ENCODE data around the gene ALDOC.

Gene ALDOC

DNA sequence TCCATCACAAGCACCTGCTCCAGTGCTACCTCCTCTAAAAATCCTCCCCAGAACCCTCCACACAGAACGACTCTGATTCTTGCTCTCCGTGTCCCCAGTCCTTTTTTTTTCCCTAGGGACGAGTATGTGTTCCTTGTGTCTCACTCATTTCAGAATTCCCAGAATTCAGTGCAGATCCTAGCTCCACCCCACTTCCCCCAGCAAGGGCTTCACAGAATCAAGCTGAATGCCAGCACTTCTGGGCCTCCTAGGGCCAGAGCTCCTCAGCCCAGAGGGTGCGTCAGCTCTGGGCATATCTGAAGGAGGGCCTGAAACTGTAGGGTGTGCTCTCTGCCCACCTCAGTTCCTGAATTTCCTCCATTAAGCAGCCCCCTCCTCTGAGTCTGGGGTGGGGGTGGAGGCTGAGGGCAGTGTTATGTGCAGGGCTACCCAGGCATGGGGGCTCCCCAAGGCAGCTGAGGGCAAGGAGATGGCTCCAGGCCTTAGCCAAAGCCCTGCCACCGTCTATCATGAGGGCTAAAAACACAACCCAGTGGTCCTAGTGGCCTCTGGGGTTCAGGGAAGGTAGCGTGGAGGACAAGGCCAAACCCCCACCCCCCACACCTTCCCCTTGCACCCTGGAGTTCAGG is 30.8 kb downstream of the ALDOC start:
- no peak for DNase-seq (ENCODE audit: low spot score)
- H3K4me3 ChIP-seq = no peak overlapping the region
- TF ChIP-seq, protein P1, sequence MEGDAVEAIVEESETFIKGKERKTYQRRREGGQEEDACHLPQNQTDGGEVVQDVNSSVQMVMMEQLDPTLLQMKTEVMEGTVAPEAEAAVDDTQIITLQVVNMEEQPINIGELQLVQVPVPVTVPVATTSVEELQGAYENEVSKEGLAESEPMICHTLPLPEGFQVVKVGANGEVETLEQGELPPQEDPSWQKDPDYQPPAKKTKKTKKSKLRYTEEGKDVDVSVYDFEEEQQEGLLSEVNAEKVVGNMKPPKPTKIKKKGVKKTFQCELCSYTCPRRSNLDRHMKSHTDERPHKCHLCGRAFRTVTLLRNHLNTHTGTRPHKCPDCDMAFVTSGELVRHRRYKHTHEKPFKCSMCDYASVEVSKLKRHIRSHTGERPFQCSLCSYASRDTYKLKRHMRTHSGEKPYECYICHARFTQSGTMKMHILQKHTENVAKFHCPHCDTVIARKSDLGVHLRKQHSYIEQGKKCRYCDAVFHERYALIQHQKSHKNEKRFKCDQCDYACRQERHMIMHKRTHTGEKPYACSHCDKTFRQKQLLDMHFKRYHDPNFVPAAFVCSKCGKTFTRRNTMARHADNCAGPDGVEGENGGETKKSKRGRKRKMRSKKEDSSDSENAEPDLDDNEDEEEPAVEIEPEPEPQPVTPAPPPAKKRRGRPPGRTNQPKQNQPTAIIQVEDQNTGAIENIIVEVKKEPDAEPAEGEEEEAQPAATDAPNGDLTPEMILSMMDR (IDR thresholded peaks at IDR 0.05) = no peak
- no peak overlapping the region for H3K27ac ChIP-seq

DNA sequence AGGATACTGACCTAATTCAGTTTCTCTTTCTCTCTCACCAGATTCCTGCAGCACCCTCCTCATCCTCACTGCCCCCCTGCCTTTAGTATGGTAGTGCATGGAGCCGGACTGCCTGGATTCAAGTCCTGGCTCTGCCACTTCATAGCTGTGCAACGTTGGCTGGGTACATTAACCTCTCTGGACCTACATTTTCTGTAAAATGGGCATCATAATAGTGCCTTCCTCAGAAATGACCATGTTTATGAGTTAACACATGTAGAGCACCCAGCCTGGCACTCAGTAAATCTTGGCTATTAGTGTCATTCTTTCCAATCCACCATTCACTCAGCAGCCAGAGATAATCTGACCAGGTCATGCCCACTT is 31.6 kb downstream of the ALDOC start:
- H3K4me3 ChIP-seq = no peak overlapping the region
- TF ChIP-seq, protein P1 (IDR thresholded peaks at IDR 0.05) = no peak
- no peak for DNase-seq (ENCODE audit: low spot score)
- no peak overlapping the region for H3K27ac ChIP-seq

- no peak for DNase-seq (ENCODE audit: low spot score)
- Histone ChIP-seq H3K4me3 (no peak overlapping the region), H3K27ac (no peak overlapping the region)
- TF ChIP-seq, protein P1 (IDR thresholded peaks at IDR 0.05) = no peak
Measured at GRCh38 chr17:28544402-28545140, 32.1 kb downstream of the ALDOC start.

GRCh38 chr17:28541439-28541838 is 35.3 kb downstream of the ALDOC start:
- Histone ChIP-seq H3K27ac (no peak overlapping the region), H3K4me3 (no peak overlapping the region)
- DNase-seq (ENCODE audit: low spot score) = no peak
- TF ChIP-seq, protein P1 (IDR thresholded peaks at IDR 0.05) = no peak

DNA sequence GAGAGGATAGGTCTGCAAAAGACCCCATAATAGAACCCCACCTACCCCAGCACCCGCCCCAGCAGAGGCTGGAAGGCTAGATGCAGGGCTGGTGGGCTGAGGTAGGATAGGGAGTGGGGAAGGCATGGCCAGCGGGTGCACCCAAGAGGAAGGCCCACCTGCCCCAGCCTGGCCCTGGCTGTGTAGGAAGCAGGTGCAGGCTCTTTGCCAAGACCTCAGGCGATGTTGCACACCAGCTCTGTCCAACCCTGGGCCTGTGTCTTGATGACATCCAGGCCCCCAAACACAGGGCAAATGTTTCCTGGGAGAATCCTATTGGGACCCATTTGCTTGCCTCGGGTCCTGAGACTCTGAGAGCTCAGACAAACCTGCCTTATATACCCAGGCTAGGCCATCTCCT is 36.5 kb downstream of the ALDOC start:
- TF ChIP-seq, protein P1 (IDR thresholded peaks at IDR 0.05) = no peak
- Histone ChIP-seq H3K27ac (no peak overlapping the region), H3K4me3 (no peak overlapping the region)
- DNase-seq (ENCODE audit: low spot score) = no peak

GRCh38 chr17:28538296-28538895 is 38.3 kb downstream of the ALDOC start:
- DNase-seq (ENCODE audit: low spot score) = no peak
- no peak overlapping the region for H3K27ac ChIP-seq
- H3K4me3 ChIP-seq = no peak overlapping the region
- TF ChIP-seq, protein P1 (IDR thresholded peaks at IDR 0.05) = no peak

GRCh38 chr17:28537219-28537610 is 39.5 kb downstream of the ALDOC start:
- Histone ChIP-seq H3K27ac (no peak overlapping the region), H3K4me3 (no peak overlapping the region)
- TF ChIP-seq, protein P1 (IDR thresholded peaks at IDR 0.05) = no peak
- no peak for DNase-seq (ENCODE audit: low spot score)

Measured in coronary artery (tissue), 2 donors.